Stimulated activated CD4-positive, alpha-beta T cell treated with anti-CD3 and anti-CD28 coated beads, Interleukin-2, amount 100 ng/mL, for 48 hours (primary cell): ENCODE measurements around the gene GEMIN7.
A peak's percentile ranks its signal among the peaks of the same experiment; 100 is the strongest.
"Not testable (repeated sequence)": the region's sequence is repeated elsewhere in the genome, so short reads cannot be mapped to it uniquely, and the experiment has no call there.

Source experiments
- DNase-seq, 2 donors: peaks; one replicate each; pipeline ENCODE4 v3.0.0-alpha.2; 2020

The GEMIN7 gene

DNA sequence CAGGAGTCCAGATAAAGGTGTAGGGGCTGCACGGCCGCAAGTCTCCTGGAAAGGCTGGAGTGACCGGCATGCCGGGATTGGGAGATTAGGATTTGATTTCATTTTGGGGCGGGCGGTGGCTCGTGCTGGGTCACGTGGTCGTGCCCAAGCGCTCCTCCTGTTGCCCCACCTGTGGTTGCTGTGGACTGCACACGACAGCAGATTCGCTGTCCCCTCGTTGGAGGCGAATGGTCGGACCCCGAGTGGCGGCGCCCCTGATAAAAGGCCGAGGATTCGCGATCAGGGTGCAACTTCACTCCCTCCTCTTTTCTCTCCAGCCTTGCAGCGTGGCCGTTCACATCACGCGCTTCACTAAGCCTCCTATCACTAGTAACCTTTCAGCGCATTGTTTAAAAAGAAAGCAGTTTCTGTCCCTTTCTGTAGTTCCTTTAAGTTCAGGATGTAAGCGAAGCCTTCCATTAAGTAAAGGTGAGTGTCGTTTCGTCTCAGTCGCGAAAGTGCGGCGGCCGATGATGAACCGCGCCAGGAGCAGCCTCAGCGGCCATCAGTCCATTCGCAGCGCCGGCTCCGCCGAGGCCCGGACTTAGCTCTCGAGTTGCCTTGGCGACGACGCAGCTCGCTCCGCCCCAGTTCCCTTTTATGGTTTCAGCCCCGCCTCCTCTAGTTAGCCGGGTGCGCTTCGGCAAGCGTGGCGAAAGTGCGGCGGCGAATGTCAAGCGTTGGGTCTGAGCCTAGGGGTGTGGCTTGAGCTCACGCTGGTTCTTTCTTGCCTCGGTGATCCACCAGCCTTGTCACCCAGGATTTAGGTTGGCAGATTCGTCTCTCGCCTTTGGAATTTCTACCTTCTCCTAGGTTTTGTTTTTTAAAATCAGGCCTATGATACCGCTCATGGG, 12.2 kb downstream of the GEMIN7 start:
- DNase-seq: peak; percentile 93 to 98

GRCh38 chr19:45092747-45093678, 14.0 kb downstream of the GEMIN7 start, which contains the start of gene PPP1R37:
PPP1R37 (plus strand) TSS chr19:45093179; CDS start chr19:45093326, 147 bp downstream.
- DNase-seq: peak; percentile 84 to 87

DNA sequence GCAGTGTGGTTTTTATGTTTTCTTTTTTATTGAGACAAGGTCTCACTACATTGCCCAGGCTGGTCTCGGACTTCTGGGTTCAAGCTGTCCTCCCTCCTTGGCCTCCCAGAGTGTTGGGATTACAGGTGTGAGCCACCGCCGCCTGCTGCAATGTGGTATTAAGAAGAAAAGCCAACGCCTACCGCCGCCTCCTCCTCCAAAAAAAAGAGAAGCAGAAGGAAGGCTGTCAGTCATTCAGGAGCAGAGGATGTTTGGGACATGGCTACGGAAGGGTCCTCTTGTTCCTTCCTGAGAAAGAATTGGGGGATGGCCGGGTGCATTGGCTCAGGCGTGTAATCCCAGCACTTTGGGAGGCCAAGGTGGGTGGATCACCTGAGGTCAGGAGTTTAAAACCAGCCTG, 15.1 kb downstream of the GEMIN7 start:
- no peak for DNase-seq

GRCh38 chr19:45094707-45095106, 15.6 kb downstream of the GEMIN7 start:
- DNase-seq: no peak

DNA sequence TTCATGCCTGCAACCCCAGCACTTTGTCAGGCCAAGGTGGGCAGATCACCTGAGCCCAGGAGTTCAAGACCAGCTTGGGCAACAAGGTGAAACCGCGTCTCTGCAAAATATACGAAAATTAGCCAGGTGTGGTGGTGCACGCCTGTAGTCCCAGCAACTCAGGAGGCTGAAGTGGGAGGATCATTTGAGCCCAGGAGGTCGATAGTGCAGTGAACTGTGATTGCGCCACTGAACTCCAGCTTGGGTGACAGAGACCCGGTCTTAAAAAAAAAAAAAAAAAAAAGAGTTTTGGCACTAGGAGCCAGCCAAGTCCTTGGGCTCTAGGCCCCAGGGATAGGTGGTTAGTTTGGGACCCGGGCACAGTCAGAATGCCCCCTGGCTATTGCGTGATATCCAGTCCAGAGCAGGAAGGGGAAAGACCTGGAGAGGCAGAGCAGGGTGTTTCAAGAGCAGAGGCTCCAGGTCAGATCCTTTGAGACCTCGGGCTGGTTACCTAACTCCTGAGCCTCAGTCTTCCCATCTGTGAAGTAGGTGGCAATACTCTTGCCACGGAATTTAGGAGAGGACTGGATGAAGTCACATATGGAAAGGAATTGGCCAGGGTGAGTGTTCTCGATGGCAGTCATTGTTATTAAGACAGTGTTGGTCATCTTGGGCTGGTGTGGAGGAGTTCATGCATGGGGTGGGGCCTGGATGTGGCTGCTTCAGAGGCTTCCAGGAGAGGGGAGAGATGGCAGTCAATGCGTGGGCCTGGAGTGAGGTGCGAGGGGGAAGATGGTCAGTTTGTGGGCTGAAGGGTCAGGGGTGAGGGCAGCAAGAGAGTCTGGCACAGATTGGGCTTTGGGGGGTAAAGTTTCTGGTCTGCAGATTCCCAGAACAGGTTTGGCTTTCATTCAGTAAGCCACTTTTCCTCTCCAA, 16.7 kb downstream of the GEMIN7 start:
- DNase-seq: no peak

- no peak for DNase-seq
Observed at GRCh38 chr19:45096700-45097099, 17.6 kb downstream of the GEMIN7 start.

DNA sequence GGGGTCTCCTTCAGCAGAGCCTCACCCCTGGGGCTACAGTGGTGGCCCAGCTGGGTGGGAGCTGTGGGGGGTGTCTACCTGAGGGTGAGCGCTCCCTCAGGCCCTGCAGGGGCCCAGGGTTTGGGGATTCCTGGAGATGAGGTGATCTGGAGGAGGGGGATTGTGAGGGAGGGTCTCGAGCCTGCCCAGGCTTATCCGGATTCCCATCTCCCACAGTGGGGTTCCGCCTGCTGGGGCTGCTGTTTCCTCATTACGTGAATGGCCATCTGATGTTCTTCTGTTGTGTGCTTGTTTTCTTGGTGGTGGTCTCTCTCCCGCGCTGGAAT, 18.4 kb downstream of the GEMIN7 start:
- no peak for DNase-seq

- DNase-seq: no peak
Observed at GRCh38 chr19:45097776-45098520, 18.9 kb downstream of the GEMIN7 start.

GRCh38 chr19:45098521-45099466, 19.7 kb downstream of the GEMIN7 start:
- no peak for DNase-seq

DNA sequence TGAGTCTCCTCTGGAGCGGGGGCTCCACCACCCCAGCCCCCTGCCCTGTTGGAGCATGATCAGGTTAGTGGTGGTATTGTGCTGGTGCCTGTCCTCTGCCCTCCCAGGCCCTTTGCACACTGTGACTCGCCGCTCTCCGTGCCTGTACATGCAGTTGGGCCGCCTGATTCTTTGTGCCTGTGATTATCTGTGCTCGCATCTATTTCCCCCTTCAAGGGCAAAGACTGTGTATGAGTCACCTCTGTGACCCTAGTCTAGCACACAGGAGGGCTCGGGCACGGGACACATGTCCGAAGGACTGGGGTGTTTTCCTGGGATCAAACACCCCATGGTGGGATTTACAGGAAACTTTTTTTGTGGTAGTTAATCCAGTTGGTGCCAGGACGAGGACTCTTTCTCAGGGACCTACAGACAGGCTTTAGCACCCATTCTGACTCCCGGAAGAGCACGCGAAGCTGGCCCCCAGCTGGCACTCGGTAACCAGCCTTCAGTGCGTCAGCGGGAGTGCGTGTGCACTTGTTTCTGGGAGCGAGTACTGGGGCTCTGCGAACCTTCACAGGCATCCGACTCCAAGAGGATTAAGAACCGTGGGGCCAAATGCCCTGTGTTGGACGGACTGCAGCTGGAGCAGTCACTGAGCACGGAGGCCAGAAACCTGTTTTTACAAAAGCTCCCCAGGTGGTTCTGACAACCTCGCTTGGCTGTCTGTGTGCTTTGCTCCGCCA, 20.6 kb downstream of the GEMIN7 start:
- DNase-seq: no peak

DNA sequence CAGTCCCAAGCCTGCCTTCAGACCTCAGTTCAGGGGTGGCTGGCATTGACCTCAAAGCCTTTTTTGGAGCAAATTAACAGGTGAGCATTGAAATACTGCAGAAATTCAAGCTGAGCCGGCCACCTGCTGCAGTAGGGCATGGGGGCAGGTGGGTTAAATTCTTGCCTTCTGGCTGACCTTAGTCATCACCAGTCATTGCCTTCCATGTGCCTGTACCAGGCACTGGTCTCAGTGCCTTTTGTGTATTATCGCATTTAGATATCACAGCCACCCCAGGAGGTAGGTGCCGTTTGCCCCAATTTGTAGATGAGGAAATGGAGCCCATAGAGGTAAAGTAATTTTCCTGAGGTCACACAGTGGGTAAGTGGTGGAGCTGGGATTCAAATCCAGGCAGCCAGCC, 21.1 kb downstream of the GEMIN7 start:
- DNase-seq: no peak

GRCh38 chr19:45100846-45101252, 21.8 kb downstream of the GEMIN7 start:
- DNase-seq: no peak

DNA sequence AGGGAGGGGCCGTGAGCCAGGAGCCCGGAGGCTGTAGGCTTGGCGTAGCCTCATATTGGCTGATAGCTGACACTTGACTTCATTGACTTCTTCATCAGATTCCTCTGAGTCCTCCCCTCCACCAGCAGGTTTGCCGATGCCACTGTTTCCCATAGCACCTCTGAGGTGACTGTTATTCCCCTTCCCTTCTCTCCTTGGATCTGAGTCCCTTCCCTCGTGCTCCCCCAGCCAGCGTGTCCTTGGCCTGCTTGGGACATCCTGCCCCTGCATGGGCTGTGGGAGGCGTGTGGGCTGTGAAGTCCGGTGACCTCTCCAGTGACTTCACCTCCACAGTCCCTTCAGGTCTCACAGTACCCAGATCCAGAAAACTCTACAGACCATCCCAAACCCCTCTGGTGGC, 22.7 kb downstream of the GEMIN7 start:
- no peak for DNase-seq

- DNase-seq: no peak
Observed at GRCh38 chr19:45102481-45102880, 23.4 kb downstream of the GEMIN7 start.

DNA sequence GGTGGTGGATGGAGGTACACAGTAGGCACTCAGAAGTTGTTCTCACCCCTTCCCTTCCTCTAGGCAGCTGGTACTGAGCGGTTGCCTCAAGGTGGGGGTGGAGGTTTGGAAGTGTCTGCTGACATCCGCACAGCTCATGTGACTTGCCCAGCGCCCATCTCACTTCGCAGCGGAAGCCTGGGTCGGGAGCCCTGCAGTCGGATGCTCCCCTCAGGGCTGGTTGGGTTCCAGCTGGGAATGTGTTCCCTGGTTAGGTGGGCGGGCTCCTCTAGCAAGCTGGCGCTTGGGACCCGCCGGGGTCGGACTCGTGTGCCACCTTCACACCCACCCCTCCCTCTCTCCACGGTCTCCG, 24.1 kb downstream of the GEMIN7 start:
- DNase-seq: no peak

DNA sequence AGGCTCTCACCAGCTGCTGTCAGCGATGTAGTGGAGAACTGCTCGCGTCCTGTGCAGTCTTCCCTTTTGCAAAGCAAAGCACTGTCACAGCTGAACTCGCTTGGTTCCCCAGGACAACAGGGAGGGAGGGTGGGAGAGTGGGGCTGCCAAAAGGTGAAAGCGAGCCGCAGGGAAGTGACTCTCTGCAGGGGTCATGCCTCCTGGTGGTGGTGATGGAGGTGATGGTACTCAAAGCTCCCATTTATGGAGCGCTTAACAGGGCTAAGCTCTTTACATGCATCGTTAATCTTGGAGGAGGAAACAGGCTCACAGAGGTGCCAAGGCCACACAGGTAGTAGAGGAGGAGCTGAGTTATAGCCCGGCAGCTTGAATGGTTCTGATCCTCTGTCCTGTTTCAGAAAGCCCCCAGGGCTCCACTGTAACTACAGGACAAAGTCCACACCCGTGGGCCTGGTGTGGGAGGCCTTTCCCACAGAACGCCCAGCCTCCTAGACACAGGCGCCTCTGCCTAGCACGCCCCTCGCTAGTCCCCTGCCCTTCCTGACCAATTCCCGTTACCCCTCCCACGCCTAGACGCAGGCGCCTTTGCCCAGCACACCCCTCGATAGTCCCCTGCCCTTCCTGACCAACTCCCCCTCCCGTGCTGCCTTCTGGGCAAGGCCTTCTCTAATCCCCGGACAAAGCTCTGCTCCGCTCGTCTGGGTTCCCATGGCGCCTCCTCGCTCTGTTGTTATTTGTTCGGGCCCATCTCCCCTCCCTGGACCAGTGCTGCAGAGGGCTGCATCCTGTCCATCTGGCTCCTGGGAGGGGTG, 24.7 kb downstream of the GEMIN7 start:
- no peak for DNase-seq

- DNase-seq: no peak
Observed at GRCh38 chr19:45104658-45105349, 25.7 kb downstream of the GEMIN7 start.

DNA sequence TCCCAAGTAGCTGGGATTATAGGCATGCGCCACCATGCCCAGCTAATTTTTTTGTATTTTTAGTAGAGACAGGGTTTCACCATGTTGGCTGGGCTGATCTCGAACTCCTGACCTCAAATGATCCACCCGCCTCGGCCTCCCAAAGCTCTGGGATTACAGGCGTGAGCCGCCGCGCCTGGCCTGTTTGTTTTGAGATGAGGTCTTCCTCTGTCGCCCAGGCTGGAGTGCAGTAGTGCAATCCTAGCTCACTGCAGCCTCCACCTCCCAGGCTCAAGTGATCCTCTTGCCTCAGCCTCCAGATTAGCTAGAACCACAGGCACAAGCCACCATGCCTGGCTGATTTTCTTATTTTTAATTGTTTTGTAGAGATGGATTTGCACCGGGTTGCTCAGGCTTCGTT, 27.3 kb downstream of the GEMIN7 start:
- DNase-seq: not testable (repeated sequence)
